GM19463 (cell line): ENCODE measurements around the gene MRPL14.

Experiments
- ATAC-seq: cut with Tn5 transposase; IDR thresholded peaks from one replicate; pipeline ENCODE4 v1.9.1; 2021; ENCODE audit warnings: mild to moderate bottlenecking, moderate library complexity; ENCODE audit not compliant: unreplicated experiment

The MRPL14 gene

DNA sequence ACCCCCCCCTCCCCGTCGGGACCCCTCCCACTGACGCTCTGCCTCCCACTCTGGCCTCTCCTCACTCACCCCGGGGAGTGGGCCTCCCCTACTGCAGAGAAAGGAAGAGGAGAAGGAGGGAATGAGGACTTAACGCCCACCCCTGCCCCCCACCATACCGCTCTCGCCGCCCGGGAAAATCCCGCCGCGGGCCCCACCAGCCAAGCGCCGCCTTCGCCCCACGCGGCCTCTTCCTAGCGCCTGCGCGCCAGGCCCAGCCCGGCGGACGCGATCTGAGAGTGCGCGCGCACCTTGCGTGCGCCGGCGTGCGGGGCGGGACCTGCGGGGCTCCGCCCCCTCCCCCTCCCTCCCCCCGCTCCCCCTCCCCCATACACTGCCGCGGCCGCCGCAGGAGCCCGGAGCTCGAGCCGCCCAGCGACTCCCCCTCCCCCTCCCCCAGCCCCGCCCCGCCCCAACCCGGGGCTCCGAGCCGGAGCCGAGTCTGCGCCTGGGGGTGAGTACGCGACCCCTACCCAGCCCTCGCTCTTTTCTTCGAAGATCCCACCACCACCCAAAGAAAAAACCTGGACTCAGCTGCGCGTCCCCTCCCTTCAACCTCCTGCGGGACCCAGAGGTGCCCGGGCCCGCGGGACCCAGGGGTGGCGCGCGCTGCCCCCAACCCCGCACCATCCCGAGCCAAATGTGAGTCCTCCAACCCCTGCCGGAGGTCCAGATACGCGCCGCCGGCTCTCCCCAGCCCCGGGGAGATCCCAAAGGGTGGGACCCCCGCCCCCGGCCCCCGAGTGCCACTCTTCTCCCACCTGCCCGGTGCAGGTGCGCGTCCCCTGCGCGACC is at the start of gene MRPL14, which contains the start of gene TMEM63B:
MRPL14 (minus strand) TSS at position 267 of the 834 bp plus-strand sequence. CDS start 10,841 bp downstream, outside the sequence.
TMEM63B (plus strand) TSS at position 369 of the 834 bp plus-strand sequence. CDS start 7,031 bp downstream, outside the sequence.
- peak; percentile 64 for ATAC-seq

DNA sequence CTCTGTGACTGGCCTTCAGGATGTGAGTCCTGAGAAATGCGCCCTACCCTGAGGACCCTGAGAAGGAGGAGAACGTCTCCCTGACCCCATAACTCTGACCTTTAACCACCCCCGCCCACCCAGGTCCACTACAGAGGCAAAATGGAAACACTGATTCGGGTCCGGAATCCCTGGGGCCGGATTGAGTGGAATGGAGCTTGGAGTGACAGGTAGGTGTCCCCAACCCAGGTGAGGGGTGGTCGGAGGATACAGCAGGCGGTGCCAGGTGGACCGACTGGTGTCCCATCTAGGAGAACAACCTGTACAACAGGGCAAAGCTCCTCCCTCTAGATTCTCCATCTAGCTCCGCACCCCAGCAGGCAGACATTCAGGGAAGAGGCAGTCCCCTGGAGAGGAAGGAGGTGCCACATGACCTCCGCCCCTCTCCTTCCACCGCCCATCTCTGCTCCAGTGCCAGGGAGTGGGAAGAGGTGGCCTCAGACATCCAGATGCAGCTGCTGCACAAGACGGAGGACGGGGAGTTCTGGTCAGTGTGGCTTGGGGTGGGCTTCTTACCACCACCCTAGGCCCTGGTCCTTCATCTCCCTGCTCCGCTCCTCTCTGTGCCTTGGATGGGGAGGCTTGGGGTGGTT is 49.0 kb upstream of the MRPL14 start:
- no peak for ATAC-seq

GRCh38 chr6:44172731-44173500 is 45.7 kb upstream of the MRPL14 start:
- peak; percentile 58 for ATAC-seq

DNA sequence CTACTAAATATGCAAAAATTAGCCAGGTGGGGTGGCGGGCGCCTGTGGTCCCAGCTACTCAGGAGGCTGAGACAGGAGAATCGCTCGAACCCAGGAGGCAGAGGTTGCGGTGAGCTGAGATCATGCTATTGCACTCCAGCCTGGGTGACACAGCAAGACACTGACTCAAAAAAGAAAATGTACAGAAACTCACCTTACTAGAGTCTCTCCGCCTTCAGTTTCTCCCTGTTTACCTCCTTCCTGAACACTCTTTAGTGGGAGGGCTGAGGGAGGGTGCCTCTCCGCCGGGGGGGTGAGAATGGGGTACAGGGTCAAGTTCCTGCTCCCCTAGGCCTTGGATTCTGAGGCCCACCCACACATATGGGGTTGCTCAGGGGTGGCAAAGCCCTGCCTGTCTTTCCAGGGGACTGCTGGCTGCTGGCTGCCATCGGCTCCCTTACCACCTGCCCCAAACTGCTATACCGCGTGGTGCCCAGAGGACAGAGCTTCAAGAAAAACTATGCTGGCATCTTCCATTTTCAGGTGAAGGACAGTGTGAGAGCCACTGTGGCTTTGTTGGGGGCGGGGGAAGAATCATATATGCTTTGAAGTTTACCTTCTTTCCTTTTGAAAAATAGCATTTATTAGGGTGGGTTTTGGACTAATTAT is 44.8 kb upstream of the MRPL14 start:
- no peak for ATAC-seq

DNA sequence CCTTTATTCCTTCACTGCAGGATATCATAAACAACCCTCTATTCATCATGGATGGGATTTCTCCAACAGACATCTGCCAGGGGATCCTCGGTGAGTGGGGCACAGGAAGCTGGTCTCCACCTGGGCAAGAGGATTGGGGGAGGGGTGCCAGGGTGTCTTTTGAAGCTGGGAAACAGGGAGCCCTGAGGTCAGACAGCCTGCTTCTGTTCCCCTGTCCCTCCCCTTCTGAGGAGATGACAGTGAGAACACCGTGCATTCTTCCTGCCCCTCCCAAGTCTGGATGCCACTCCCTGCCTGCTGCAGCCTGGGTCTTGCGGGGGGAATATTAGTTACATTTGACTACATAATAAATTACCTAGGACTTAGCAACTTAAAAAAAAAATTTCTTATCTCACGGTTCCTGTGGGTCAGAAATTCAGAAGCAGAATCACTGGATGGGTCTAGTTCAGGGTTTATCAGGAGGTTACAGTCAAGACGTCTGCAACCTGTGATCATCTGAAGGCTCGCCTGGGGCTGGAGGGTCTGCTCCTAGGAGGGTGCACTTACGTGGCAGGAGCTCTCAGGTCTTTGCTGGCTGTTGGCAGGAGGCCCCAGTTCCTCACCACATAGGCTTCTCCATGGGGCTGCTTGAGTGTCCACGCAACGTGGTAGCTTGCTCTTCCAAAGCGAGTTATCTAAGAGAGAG is 42.8 kb upstream of the MRPL14 start:
- ATAC-seq: no peak

GRCh38 chr6:44169154-44169553 is 41.9 kb upstream of the MRPL14 start:
- no peak for ATAC-seq

- ATAC-seq: no peak
These were observed 40.3 kb upstream of the MRPL14 start for GRCh38 chr6:44167567-44167966.

DNA sequence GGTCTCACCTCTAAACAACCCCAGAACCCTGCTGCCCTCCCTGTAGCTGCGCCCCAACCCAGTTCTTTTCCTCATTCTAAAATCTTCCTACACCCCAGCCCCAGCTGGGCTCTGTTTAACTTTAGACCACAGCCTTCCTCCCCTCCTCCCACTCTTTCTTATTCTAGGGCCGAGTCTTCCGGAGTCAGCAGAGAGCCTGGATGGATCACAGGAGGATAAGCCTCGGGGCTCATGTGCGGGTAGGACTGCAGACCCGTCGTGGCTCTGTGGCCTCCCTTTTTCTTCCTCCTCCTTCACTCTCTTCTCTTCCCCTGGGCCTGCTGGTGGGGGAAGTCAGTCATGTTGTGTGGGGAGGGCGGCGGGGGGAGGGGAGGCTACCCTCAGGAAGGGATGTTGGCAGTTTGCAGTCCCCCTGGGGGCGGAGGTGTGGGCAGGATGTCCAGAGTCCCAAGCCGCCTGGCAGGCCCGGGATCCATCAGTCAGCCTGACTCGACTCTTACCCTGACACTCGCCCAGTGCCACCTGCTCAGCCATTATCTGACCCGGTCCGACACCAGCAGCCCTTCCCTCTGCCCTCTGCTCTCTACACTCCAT is 39.4 kb upstream of the MRPL14 start:
- no peak for ATAC-seq

DNA sequence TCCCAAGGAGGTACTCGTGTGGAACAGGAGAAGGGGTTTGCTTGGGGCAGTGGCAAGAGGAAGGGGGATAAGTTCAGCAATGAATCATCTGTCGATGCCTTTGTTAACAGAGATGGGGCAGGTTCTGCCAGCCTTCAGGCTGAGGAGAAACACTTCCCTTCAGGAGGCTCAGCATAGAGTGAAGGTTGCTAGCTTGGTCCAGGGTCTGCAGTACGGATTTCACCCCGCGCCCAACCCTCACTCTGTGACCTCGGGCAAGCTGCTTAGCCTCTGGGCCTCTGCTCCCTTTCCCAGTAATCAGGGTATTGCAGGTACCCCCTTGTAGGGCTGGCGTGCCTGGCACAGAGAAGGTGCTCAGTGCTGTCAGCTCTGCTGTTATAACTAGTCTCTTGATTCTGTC is 38.9 kb upstream of the MRPL14 start:
- no peak for ATAC-seq

DNA sequence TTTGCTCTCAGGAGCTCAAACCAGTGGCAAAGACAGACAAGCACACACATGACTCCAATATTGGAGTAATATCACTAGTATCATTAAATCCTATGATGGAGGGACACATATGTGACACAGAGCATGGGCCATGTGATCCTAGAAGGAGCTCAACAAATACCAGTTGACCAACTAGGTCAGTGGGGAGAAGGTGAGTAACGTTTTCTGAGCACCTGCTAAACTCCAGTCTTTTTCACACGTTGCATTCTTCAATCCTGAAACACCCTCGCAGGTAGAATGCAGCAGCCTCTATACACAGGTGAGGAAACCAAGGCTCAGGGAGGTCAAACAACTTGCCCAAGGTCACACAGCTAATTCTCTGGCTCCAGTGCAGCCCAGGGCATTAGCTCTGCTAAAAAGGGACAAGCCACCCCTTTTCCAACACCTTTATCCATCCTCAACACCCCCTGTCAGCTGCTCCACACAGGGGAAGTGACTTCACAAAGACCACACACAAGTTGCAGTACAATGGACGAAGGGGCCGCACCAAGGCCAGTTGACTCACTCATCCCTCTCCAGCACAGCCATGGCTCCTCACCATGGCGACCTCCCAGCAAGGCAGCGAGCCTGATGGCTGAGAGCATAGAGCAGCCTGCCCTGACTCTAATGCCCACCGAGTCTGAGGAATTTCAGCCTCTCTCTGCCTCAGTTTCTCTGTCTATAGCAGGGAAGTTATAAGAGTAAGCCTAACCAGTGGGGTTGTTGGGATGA is 35.8 kb upstream of the MRPL14 start:
- no peak for ATAC-seq

DNA sequence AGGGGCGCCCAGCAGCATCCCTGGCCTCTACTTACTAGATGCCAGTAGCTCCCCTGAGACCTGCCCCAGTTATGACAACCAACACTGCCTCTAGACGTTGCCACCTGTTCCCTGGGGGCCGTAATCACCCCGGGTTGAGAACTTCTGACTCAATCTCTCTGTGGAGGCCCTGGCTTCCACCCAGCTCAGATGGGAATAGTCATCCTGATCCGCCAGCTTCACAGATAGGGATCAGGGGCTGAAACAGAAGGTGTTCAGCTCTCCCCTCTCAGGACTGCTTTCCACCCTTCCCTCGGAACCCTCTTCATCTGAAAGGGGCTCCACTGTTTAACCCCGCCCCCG is 34.7 kb upstream of the MRPL14 start:
- ATAC-seq: no peak

- ATAC-seq: no peak
These were observed 31.5 kb upstream of the MRPL14 start, which contains the start of gene CAPN11 for GRCh38 chr6:44158770-44159228. TSS of gene CAPN11 (plus strand) at chr6:44158820. CDS start at chr6:44158849, 29 bp downstream.

DNA sequence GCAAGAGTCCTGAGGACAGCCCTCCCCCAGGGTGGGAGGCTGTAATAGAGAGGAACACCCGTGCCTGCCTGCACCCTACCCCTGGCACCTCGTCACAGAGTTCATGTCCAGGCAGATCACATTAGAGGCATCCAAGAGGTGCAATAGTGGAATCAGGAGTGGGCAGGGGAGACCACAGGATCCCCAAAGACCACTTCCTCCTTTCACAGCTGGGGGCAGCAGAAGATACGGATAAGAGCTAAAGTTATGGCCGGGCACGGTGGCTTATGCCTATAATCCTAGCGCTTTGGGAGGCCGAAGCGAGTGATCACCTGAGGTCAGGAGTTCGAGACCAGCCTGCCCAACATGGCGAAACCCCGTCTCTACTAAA is 29.9 kb upstream of the MRPL14 start:
- ATAC-seq: no peak

DNA sequence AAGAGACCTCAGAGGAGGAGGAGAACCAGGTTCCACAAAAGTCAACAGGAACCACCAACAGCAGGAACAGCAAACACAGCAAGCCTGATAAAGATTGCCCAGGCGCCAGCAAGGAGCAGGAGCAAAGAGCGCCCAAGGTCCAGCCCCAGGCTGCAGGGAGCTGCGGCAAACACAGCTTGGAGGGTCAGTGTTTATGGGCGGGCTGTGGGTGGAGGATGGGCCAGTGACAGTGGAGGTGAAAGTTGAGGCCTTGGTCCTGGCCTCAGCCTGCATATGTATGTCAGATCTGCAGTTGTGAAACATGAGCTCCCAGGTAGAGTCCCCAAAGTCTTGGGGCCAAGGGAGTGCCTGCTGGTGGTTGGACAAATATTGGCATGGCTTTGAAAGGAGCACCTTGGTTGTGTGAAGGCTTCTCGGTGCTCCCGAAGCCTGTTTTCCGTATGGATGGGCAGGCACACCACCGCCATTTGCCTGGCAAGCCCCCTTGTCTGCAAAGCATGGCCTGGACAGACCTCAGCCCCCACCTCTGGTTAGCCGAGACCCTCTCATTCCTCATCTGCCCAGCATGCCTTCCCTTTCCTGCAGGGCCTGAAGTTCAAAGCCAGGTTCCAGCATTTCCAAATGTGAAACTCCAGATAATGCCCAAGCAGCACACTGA is 29.4 kb upstream of the MRPL14 start:
- no peak for ATAC-seq

- ATAC-seq: no peak
These were observed 26.8 kb upstream of the MRPL14 start for GRCh38 chr6:44154067-44154466.

DNA sequence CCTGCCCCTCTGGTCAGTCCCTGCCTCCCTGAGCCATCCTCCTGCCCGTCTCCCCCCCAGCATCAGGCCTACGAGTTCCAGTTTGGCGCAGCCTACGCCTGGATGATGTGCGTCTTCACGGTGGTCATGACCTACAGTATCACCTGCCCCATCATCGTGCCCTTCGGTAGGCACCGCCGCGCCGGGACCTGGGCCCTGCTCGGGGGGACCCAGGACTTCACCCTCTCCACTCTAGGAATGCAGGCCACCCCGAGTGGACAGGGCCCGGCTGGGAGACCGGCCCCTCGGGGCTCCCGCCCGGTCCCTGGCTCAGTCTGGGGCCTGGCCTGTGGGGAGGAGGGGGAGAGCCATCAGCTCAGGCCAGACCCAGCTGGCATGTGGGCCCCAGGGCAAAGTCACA is 25.3 kb upstream of the MRPL14 start:
- no peak for ATAC-seq

GRCh38 chr6:44152109-44152461 is 24.8 kb upstream of the MRPL14 start:
- no peak for ATAC-seq

GRCh38 chr6:44151348-44152108 is 24.3 kb upstream of the MRPL14 start:
- ATAC-seq: peak; percentile 70
